Measurements from ENCODE around the gene SPATA2.

SPATA2 gene

GRCh38 chr20:49853640-49854039 lies 61.7 kb downstream of the SPATA2 start:
- no peak for DNase-seq
